ENCODE results near the gene MAP3K6. TPM values are rescaled to one million over a fixed set of nuclear protein-coding genes. Genes with fewer than 3 reads are reported as not detected.

The MAP3K6 gene
- total and polyA plus RNA-seq, 2 of the 4 experiments (the other 2 are of a cell fraction) = 4.8 to 15.9 TPM

DNA sequence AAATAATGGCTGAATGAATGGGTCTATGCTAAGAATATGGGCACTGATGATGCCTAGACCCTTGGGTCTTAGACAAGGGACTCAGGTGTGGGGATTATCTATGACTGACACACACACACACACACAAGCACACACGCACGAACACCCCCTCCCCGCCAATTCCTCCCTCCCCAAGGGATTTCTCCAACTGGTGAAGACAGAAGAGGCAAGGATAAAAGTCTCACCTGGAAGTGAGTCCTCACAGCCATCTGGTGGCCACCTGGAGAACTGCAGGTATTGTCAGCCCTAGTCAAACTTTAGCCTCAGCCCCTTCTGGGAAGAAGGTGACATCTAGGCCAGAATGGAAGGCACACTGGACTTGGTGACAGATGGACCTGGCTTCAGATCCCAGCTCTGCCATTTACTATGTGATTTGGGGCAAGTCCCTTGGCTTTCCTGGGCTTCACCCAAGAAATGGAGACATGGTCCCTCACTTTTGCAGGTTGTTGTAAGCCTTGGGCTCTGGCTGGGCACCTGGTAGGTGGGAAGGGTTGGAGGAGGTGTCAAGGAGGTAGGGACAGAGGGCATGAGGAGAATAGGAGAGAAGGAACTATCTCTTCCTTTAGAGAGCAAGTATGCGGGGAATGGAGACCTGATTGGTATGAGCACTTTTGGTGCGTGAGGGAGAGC, 21.7 kb upstream of the MAP3K6 start:
- Histone ChIP-seq H2BK15ac (ENCODE audit: low read depth, low read length) (no peak overlapping the region), H4K8ac (ENCODE audit: low read depth in 2 of 2, low read length in 2 of 2) (no peak overlapping the region), H3K56ac (ENCODE audit: extremely low read depth, insufficient read depth, low read length) (no peak overlapping the region), H4K91ac (ENCODE audit: insufficient read depth, low read depth, low read length) (no peak overlapping the region), H2AFZ (replicated peaks; ENCODE audit: low read length, poor library complexity) (peak overlapping the region; percentile 29), H2BK5ac (ENCODE audit: low read depth, low read length, poor library complexity, severe bottlenecking) (no peak overlapping the region), H4K20me1 (ENCODE audit: insufficient read depth, low read length) (no peaks in the 10 kb centered on the region), H3K27me3 (ENCODE audit: control insufficient read depth, insufficient read depth, low read length) (peaks cover 8% of the 10 kb centered on the region; the same call in 1 of the 2 replicates), H3K9me3 (ENCODE audit: control insufficient read depth, insufficient read depth, low read length) (no peaks in the 10 kb centered on the region), H3K4me2 (ENCODE audit: low read depth, low read length) (no peak overlapping the region), H2AK5ac (ENCODE audit: low read depth, low read length) (peak overlapping the region; percentile 64), H3K4ac (ENCODE audit: low read depth, low read length) (no peak overlapping the region), H3K4me3 (ENCODE audit: insufficient read depth, low read depth, low read length) (no peak overlapping the region), H3K36me3 (ENCODE audit: control insufficient read depth, insufficient read depth, low read length) (no peaks in the 10 kb centered on the region), H3K23ac (ENCODE audit: low read depth, low read length) (no peak overlapping the region), H3K14ac (replicated peaks; ENCODE audit: low read depth, low read length) (no peak overlapping the region), H2BK20ac (ENCODE audit: low read depth, low read length) (no peak overlapping the region), H2AK9ac (replicated peaks; ENCODE audit: low read depth, low read length, poor library complexity) (peak overlapping the region; percentile 2), H2BK120ac (ENCODE audit: low read depth, low read length) (no peak overlapping the region), H3K79me1 (ENCODE audit: low read depth in 1 of 2, low read length in 2 of 2) (peaks cover 0 to 14% of the 10 kb centered on the region in 2 experiments; a peak in 3 of 4 replicates), H3K18ac (ENCODE audit: low read depth, low read length) (no peak overlapping the region), H3K9me1 (ENCODE audit: insufficient read depth, low read length) (peaks cover 9% of the 10 kb centered on the region), H3K4me1 (ENCODE audit: control insufficient read depth, insufficient read depth, low read length) (peaks cover 8% of the 10 kb centered on the region), H4K5ac (ENCODE audit: low read depth, low read length) (no peak overlapping the region), H3K27ac (ENCODE audit: insufficient read depth, low read length) (no peak overlapping the region), H3K9ac (ENCODE audit: low read depth, low read length) (no peak overlapping the region)
- BruUV-seq (replicated peaks) = no TSS peak
- dilution Hi-C loops (cut with HindIII; ENCODE audit: low sequenced_read_pairs, unreplicated experiment) = no loop called here
- no CpG with 5 or more reads among the region's 5 CpGs for WGBS, 2 experiments (ENCODE audit: extremely low coverage in 2 of 2, insufficient read length in 1 of 2)
- ChIA-PET POLR2A (ENCODE audit: unreplicated experiment) (no interaction called here), CTCF (interaction anchor here (1.1 to 3.6 kb wide), 5 partner anchors 20 to 92 kb away, joined by 3 to 16 read pairs (median 3); no protein-coding TSS in a partner anchor)
- intact Hi-C loops (cut with micrococcal nuclease) = no loop called here
- DNase-seq (no peak), ATAC-seq (ENCODE audit: low read depth) (no peak)
- TF ChIP-seq, protein P1, sequence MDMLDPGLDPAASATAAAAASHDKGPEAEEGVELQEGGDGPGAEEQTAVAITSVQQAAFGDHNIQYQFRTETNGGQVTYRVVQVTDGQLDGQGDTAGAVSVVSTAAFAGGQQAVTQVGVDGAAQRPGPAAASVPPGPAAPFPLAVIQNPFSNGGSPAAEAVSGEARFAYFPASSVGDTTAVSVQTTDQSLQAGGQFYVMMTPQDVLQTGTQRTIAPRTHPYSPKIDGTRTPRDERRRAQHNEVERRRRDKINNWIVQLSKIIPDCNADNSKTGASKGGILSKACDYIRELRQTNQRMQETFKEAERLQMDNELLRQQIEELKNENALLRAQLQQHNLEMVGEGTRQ (IDR thresholded peaks at IDR 0.05; ENCODE audit: low read depth, low read length) = no peak
- TF ChIP-seq FOS (IDR thresholded peaks at IDR 0.05; ENCODE audit: low read depth, low read length) = no peak
- peak; percentile 71 for TF ChIP-seq SMC3 (IDR thresholded peaks at IDR 0.05; ENCODE audit: low read depth, low read length)
- peak; percentile 68 for TF ChIP-seq RAD21 (IDR thresholded peaks at IDR 0.05; ENCODE audit: low read length)
- TF ChIP-seq, protein P2, sequence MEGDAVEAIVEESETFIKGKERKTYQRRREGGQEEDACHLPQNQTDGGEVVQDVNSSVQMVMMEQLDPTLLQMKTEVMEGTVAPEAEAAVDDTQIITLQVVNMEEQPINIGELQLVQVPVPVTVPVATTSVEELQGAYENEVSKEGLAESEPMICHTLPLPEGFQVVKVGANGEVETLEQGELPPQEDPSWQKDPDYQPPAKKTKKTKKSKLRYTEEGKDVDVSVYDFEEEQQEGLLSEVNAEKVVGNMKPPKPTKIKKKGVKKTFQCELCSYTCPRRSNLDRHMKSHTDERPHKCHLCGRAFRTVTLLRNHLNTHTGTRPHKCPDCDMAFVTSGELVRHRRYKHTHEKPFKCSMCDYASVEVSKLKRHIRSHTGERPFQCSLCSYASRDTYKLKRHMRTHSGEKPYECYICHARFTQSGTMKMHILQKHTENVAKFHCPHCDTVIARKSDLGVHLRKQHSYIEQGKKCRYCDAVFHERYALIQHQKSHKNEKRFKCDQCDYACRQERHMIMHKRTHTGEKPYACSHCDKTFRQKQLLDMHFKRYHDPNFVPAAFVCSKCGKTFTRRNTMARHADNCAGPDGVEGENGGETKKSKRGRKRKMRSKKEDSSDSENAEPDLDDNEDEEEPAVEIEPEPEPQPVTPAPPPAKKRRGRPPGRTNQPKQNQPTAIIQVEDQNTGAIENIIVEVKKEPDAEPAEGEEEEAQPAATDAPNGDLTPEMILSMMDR (conservative IDR thresholded peaks at IDR 0.05; ENCODE audit: low read depth, low read length) = peak; percentile 71
- in situ Hi-C loops (cut with MboI; ENCODE audit: low sequenced_read_pairs) = no loop called here
